ENCODE data around the gene PKDREJ.

- TF ChIP-seq CTCF (IDR thresholded peaks at IDR 0.05) (no peak), POLR2A (IDR thresholded peaks at IDR 0.05) (no peak)
These were observed 10.4 kb upstream of the PKDREJ start for GRCh38 chr22:46273432-46274148.
